Fibroblast of mammary gland (primary cell): ENCODE results near the gene TRIM28.

Experiments
- DNase-seq: peaks from one replicate; pipeline ENCODE4 v3.0.0-alpha.2; 2010; ENCODE audit warnings: low read depth
- H3K4me3 ChIP-seq: 2 replicates; pipeline ENCODE4 v1.5.1; 2011; ENCODE audit warnings: low read depth, mild to moderate bottlenecking, low read length, moderate library complexity; ENCODE audit not compliant: control insufficient read depth
- TF ChIP-seq, protein P1 (sequence below): conservative IDR thresholded peaks from 2 replicates; pipeline ENCODE4 v1.5.1; 2011; ENCODE audit warnings: low read depth, low read length, inconsistent platforms; ENCODE audit not compliant: control insufficient read depth, insufficient read depth

The TRIM28 gene

DNA sequence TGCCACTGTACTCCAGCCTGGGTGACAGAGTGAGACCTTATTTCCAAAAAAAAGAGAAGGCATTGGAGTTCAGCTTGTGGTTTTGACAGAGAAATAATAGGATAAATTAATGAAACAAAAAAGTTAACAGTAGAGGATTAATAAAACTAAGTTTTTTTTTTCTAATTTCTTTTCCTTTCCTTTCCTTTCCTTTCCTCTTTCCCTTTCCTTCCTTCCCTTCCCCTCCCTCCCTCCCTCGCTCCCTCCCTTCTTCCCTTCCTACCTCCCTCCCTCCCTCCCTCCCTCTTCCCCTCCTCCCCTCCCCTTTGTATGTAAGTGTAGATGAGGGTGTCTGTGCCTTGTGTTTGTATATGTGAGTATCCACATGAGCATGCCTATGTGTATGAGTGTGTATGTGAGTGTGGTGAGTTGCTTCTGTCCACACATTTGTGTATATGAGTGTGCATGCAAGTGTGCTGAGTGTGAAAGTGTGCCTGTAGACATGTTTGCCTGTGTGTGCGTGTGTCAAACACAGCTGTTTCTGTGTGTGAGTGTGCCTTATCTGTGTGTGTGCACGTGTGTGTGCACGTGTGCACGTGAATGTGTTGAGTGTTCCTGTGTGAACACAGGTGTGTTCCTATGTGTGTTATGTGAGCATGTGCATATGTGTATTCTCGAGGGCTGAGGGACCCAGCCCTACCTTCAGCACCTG, 41.7 kb downstream of the TRIM28 start:
- TF ChIP-seq, protein P1, sequence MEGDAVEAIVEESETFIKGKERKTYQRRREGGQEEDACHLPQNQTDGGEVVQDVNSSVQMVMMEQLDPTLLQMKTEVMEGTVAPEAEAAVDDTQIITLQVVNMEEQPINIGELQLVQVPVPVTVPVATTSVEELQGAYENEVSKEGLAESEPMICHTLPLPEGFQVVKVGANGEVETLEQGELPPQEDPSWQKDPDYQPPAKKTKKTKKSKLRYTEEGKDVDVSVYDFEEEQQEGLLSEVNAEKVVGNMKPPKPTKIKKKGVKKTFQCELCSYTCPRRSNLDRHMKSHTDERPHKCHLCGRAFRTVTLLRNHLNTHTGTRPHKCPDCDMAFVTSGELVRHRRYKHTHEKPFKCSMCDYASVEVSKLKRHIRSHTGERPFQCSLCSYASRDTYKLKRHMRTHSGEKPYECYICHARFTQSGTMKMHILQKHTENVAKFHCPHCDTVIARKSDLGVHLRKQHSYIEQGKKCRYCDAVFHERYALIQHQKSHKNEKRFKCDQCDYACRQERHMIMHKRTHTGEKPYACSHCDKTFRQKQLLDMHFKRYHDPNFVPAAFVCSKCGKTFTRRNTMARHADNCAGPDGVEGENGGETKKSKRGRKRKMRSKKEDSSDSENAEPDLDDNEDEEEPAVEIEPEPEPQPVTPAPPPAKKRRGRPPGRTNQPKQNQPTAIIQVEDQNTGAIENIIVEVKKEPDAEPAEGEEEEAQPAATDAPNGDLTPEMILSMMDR = no peak
- no peak for DNase-seq
- H3K4me3 ChIP-seq = no peak overlapping the region

DNA sequence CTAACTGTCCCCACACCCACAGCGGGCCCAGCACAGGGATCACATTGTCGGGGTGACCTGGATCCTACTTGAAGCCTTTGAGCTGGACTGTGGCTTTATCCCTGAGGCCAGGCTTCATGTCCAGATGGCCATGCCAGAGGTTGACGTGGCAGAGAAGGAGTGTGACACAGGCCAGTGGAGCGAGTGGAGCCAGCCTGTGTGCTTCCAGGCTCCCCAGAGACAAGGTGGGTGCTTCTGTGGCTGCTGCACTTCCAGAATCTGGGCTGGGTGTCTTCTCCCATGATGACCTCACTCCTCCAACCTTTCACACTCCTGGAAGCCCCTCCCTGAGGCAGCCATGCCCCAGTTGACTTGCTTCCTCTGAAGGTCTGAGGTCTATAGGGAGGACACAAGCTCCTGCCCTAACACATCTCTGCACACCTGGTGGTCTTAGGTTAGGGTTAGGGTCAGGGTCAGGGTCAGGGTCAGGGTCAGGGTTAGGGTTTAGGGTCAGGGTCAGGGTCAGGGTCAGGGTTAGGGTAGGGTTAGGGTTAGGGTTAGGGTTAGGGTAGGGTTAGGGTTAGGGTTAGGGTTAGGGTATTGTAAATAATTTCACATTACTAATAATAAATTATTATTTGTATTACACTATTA, 42.4 kb downstream of the TRIM28 start:
- no peak overlapping the region for H3K4me3 ChIP-seq
- no peak for DNase-seq
- TF ChIP-seq, protein P1 = no peak
